Bone marrow (tissue), 2 donors: Measurements from ENCODE around the gene CNTNAP2.
"Not testable (repeated sequence)": the region's sequence is repeated elsewhere in the genome, so short reads cannot be mapped to it uniquely, and the experiment has no call there.

ENCODE experiments used
- DNase-seq, 2 donors: peaks; one replicate each; lab custom pipeline; 2025; lab: John Stamatoyannopoulos, UW

CNTNAP2 gene

GRCh38 chr7:146150153-146150552 lies 33.6 kb downstream of the CNTNAP2 start:
- DNase-seq: no peak

DNA sequence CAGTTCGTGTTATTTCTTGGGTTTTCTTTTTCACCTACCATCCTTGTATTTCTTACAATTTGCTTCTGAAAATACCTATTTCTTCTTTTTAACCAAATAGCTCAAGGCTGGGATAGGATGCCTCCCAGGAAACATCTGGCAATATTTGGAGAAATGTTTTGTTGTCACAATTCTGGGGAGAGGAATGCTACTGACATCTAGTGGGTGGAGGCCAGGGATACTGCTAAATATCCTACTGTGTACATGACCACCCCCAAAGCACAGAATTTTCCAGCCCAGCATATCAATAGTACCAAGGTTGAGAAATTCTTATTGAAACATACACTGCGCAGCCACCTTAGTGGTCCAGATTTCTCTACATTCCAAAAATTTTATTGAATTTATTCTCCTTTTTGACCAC lies 55.5 kb downstream of the CNTNAP2 start:
- DNase-seq: no peak

- DNase-seq: no peak
Observed at GRCh38 chr7:146175716-146176115, 59.1 kb downstream of the CNTNAP2 start.

DNA sequence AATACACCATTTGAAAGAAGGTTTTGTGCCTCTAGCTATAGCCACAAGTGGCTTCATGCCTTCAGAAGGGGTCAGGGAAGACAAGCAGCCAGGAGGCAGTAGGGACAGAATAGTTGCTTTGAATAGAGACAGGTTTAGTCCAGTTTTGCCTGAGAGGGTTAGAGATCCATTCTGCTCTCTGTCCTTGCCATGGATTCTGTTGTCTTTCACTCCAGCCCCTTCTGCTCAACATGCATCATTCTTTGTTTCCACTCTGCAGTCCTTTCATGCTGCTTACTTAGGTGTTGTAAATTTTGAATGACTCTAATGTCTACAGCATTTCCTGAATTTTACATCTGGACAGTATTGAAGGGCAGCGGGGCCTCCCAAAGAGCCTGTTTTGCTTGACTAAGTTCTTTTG lies 60.3 kb downstream of the CNTNAP2 start:
- DNase-seq: no peak

GRCh38 chr7:146177301-146177700 lies 60.7 kb downstream of the CNTNAP2 start:
- DNase-seq: no peak

DNA sequence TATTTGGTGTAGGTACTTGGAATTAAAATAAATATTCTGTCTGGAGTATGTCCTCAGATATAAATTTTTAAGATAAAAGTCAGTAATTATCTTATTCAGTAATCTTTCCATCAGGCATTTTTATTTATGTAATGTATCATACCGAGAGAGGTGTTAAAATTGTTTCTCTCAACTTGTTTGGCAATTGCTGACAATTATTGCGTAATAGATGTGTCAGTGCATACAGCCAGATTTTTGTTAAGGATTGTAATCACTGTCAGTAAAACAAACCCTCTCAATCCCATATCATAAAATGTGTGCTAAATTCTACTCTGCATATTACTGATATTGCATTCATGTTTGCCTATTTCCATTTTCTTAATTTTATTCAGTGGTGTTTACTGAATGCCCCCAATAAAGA lies 69.2 kb downstream of the CNTNAP2 start:
- no peak for DNase-seq

GRCh38 chr7:146191428-146191827 lies 74.8 kb downstream of the CNTNAP2 start:
- DNase-seq: not testable (repeated sequence)

DNA sequence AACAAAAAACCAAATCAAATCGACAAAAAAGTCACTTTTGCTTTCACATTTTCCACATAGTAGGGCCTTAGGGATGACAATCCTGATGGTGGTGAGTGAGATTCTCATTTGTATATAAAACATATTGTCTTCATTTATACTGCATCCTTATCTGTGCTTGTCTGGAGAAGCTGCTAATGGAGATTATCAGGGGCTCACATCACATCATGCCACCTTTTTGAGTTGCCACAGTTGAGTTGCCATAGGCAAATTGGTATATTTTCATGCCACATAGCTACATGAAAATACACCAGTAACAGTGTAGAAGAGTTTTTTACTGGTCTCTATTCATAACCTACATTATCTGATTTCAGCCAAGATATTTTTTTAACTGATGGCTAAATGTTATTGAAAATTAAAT lies 85.3 kb downstream of the CNTNAP2 start:
- no peak for DNase-seq

DNA sequence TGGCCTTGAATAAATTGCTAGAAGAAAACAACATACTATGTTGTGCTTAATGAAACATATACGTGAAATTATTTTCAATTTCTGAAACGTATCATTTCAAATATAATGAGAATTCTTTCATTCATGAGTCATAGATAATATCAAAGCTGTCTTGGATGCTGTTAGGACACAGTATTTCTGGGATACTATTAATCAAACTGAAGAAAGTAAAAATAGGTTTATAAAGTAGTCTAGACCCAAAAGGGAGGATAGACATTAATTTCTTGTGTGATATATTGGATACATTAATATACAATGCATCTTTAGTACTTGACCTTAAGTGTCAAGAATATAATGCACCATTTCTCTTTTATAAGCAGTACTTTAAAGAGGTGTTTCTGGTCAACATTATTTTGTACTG lies 89.7 kb downstream of the CNTNAP2 start:
- no peak for DNase-seq

- no peak for DNase-seq
Observed at GRCh38 chr7:146208492-146208891, 91.9 kb downstream of the CNTNAP2 start.

GRCh38 chr7:146214842-146215241 lies 98.2 kb downstream of the CNTNAP2 start:
- no peak for DNase-seq

DNA sequence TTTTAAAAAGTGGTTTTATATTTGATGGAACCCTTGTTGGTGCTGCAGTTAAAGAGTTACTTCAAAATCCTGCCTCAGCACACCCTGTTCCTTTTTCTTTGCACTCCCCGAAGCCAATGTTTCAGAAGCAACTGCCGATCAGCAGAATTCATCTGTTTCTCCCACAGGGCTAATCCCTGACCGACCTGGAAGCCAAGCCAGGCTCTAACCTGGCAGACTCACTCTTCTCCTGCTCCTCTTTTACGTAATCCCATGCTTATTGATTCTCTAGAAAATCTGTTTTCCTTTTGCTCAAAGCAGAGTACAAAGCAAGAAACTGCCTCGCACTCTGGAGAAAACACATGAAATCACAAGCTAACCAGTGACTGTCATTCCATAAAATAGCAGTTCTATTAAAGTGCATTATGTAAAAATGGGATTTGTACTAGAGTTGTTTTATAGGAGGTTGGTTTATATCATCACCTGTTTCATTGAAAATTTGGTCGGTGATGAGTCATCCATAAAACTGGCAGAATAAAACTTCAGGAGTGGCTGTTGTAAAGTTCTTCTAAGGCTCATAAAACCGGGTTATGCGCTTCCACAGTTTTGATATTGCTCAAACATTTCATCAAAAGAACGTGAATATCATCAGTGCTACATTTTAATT lies 99.9 kb downstream of the CNTNAP2 start:
- no peak for DNase-seq

GRCh38 chr7:146223851-146224250 lies 107.2 kb downstream of the CNTNAP2 start:
- DNase-seq: no peak

GRCh38 chr7:146232604-146233003 lies 116.0 kb downstream of the CNTNAP2 start:
- no peak for DNase-seq

- no peak for DNase-seq
Observed at GRCh38 chr7:146235195-146235594, 118.6 kb downstream of the CNTNAP2 start.

DNA sequence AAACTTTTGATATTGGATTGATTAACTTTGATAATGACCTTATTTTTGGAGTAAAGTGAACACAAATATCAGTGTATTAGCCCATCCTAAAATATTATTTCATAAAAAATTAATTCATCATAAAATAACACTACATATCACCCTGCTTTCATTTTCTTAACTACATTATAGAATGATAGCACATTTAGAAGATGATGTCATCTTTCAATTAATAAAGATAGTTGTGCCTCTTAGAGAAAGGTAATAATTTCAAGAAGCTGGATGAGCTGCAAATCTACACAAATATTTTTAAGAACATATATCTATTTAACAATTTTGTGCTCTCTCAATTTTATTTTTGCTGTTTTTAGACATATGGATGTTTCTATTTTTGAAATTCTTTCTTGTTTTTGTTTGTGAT lies 126.1 kb downstream of the CNTNAP2 start:
- DNase-seq: no peak

- not testable (repeated sequence) for DNase-seq
Observed at GRCh38 chr7:146247991-146248390, 131.4 kb downstream of the CNTNAP2 start.

- not testable (repeated sequence) for DNase-seq
Observed at GRCh38 chr7:146248744-146249143, 132.1 kb downstream of the CNTNAP2 start.

DNA sequence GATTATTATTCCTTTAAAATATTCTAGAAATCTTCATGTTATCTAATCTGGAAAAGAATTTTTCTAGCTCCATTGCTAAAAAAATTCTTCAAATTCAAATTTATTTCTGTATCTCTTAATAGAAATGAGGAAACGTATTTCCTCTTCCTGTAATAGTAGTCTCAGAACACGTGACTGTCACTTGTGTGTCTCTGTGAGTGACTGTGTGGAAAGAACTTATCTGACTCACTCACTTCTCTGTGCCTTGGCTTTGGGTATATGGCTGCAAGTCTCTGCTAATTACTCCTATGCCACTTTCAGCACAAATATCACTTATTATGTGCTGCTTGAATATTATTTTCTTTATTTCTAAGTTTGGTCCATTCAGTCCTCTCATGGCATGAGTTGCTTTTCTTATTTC lies 132.7 kb downstream of the CNTNAP2 start:
- DNase-seq: no peak

GRCh38 chr7:146255609-146256008 lies 139.0 kb downstream of the CNTNAP2 start:
- no peak for DNase-seq

GRCh38 chr7:146262527-146262926 lies 145.9 kb downstream of the CNTNAP2 start:
- no peak for DNase-seq

- no peak for DNase-seq
Observed at GRCh38 chr7:146276888-146277287, 160.3 kb downstream of the CNTNAP2 start.

DNA sequence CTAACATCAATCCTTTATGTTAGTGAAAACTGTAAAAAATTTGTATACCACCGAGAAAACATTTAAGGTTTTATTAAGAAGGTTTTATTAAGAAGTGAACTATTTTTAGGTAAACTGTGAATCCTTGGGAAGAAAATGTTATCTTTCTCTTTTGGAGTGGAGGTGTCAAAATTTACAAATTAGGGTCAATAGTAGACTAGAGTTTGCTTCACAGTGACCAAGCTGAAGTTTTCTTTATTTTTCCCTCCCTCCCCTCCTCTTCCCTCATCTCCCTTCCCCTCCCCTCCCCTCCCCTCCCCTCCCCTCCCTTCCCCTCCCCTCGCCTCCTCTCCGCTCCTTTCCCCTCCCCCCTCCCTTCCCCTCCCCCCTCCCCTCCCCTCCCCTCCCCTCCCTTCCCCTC lies 168.8 kb downstream of the CNTNAP2 start:
- no peak for DNase-seq

- no peak for DNase-seq
Observed at GRCh38 chr7:146290746-146291145, 174.1 kb downstream of the CNTNAP2 start.

DNA sequence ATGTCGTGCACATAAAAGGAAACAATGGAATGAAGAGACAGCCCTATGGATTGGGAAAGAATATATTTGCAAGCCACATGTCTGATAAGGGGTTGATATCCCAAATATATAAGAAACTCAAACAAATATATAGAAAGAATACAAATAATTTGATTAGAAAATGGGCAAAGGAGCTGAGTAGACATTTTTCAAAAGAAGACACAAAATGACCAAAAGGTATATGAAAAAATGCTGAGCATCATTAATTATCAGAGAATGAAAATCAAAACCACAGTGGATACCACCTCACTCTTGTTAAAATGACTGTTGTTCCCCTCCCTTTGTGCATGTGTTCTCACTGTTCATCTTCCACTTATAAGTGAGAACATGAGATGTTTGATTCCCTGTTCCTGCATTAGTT lies 175.3 kb downstream of the CNTNAP2 start:
- DNase-seq: no peak
